ENCODE results near the gene ERAP2. TPM values are rescaled to one million over a fixed set of nuclear protein-coding genes. Genes with fewer than 3 reads are reported as not detected.
"Not testable (repeated sequence)": the region's sequence is repeated elsewhere in the genome, so short reads cannot be mapped to it uniquely, and the experiment has no call there.

Gene ERAP2
- 48.9 and 51.3 TPM in 2 replicates for total RNA-seq

DNA sequence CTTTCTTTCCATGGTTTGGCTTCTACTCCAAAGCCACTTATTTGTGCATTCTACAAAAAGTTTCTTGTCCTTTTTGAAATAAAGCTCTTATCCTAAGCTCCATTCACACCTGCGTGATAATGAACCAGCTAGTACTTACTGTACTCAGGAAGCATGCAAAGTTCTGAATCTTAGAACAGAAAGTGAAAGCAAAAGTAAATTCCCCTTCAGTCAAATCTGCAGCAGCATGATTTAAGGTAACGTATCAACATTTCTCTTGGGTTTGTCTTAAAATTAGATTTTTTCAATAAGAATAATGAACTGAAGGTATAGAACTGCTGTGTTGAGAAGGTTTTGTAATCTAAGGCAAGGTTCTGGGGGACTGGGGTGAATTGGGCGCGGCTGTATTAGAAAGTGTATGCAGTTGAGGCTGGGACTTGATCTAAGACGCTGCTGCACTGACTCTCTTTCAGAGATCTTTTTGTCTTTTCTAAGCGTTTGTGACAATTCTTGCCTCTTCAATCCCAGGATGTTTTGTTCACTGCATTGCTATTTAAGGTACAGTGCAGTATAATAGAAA lies at the start of gene ERAP2:
TSS of gene ERAP2 (plus strand) at position 209 of the 559 bp plus-strand sequence. CDS start 3,186 bp downstream, outside the sequence.
- H3K27me3 Mint-ChIP-seq: no peaks in the 10 kb centered on the region
- DNase-seq: peak; percentile 77
- no peaks in the 10 kb centered on the region for H3K9me3 Mint-ChIP-seq
- peaks cover 62% of the 10 kb centered on the region for H3K4me1 Mint-ChIP-seq
- peak within 1 kb of the TSS; percentile 98 for H3K27ac Mint-ChIP-seq
- peak within 1 kb of the TSS; percentile 96 for H3K4me3 Mint-ChIP-seq
- intact Hi-C loops (cut with micrococcal nuclease): loop anchor here (1.0 to 5.0 kb wide), 5 partner anchors 10 to 214 kb away; partner anchors contain the start of gene CAST
- H3K36me3 Mint-ChIP-seq (ENCODE audit: low read depth): peaks cover 20% of the 10 kb centered on the region

DNA sequence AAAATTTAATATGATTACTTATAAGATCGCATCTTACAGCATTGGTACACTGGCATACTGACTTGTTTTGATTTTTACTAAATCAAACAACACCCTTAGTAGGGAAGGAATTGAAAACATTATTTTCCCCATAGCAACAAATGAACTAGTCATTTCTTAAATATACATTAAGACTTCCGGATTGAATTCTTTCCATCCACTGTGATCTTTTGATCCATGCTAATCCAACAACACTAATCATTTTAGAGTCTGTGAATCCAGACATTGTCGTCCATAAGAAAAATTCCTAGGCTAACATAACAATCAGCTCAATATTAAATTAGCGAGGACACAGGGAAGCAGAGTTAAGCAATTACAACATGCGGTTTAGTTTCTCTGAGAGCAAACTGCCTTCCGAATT lies 47.0 kb upstream of the ERAP2 start:
- H3K4me1 Mint-ChIP-seq: no peaks in the 10 kb centered on the region
- no peak for DNase-seq
- intact Hi-C loops (cut with micrococcal nuclease): no loop called here
- peaks cover 15% of the 10 kb centered on the region for H3K27me3 Mint-ChIP-seq
- H3K36me3 Mint-ChIP-seq (ENCODE audit: low read depth): no peaks in the 10 kb centered on the region
- no peaks in the 10 kb centered on the region for H3K9me3 Mint-ChIP-seq
- no peak overlapping the region for H3K27ac Mint-ChIP-seq
- H3K4me3 Mint-ChIP-seq: no peak overlapping the region

DNA sequence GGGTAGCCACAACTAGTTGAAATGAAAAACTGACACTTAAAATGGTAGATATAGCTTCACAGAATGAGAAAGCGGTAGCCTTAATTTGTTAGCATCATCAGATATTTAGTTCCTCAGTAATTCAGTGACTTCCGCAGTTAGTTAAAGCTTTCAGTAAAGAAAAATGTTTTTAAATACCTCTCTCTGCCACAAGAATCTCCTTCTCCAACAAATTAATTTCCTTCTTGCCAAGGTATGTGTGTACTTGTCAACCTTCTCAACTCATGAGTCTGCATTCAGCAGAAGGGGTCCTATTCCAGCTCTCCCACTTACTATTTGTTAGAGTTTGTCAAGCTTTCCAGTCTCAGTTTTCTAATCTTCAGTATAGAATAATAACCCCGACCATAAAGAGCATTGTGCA lies 42.3 kb upstream of the ERAP2 start:
- H3K27me3 Mint-ChIP-seq: peaks cover 6% of the 10 kb centered on the region
- intact Hi-C loops (cut with micrococcal nuclease): no loop called here
- no peak overlapping the region for H3K27ac Mint-ChIP-seq
- H3K4me3 Mint-ChIP-seq: no peak overlapping the region
- peaks cover 4% of the 10 kb centered on the region for H3K4me1 Mint-ChIP-seq
- H3K9me3 Mint-ChIP-seq: no peaks in the 10 kb centered on the region
- H3K36me3 Mint-ChIP-seq (ENCODE audit: low read depth): no peaks in the 10 kb centered on the region
- no peak for DNase-seq

DNA sequence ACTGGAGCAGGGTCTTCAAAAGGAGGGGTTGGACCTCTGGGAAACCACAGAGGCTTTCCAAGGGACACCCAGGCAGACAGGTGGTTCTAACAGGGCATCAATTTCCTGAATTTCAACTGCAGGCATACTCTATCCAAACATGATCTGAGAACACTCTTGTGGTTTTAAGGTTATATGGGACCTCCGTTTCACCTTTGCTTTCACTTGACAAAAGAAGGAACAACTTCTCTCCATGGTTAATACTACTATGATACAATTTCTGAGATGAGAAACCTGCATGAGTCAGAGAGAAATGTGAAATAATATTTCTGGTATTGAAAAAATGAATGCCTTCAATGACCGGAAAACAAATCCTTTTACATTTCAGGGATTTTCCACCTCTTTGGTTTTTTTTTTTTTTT lies 40.5 kb upstream of the ERAP2 start:
- H3K27ac Mint-ChIP-seq: no peak overlapping the region
- H3K36me3 Mint-ChIP-seq (ENCODE audit: low read depth): no peaks in the 10 kb centered on the region
- no peak for DNase-seq
- intact Hi-C loops (cut with micrococcal nuclease): no loop called here
- no peak overlapping the region for H3K4me3 Mint-ChIP-seq
- peaks cover 6% of the 10 kb centered on the region for H3K27me3 Mint-ChIP-seq
- peaks cover 5% of the 10 kb centered on the region for H3K4me1 Mint-ChIP-seq
- no peaks in the 10 kb centered on the region for H3K9me3 Mint-ChIP-seq

GRCh38 chr5:96836817-96837216 lies 39.5 kb upstream of the ERAP2 start:
- no peaks in the 10 kb centered on the region for H3K9me3 Mint-ChIP-seq
- H3K27me3 Mint-ChIP-seq: peaks cover 6% of the 10 kb centered on the region
- no peaks in the 10 kb centered on the region for H3K36me3 Mint-ChIP-seq (ENCODE audit: low read depth)
- peaks cover 5% of the 10 kb centered on the region for H3K4me1 Mint-ChIP-seq
- no peak overlapping the region for H3K4me3 Mint-ChIP-seq
- intact Hi-C loops (cut with micrococcal nuclease): no loop called here
- no peak for DNase-seq
- no peak overlapping the region for H3K27ac Mint-ChIP-seq

GRCh38 chr5:96837303-96837702 lies 39.0 kb upstream of the ERAP2 start:
- Mint-ChIP-seq H3K27ac (no peak overlapping the region), H3K4me3 (no peak overlapping the region)
- DNase-seq: no peak

DNA sequence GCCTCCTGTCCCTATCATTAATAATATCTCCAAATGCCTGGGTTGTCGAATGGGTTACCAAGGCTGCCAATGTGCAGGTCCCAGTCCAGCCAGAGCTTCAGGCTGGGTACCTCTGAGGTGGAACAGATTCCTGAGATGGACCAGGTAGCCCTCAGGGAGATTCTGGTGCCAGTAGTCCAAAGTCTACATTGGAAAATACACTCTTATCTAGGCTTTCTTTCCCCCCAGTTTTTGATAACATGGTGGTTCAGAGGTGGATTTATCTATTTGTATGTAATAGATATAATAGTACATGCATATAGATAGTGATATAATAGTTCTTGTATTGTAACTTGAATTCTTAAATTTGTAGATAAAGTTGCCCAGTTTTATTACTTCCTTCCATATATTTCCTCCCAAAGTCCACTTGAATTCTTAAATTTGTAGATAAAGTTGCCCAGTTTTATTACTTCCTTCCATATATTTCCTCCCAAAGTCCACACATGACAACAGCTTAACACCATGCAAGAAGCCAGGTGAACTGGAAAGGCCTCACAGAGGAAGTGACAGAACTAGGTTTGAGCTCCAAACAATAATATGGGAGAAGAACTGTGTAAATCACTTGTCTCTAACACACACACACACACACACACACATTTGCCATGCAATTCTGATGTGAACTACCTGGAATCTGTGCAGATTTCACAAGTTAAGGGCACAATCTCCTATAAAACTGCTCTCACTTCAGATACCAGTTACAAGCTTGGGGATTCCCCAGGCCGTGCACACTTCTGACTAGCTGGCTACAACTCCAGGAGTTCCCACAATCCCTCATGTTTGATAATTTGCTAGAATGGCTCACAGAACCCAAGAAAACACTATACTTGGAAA lies 37.9 kb upstream of the ERAP2 start:
- H3K4me3 Mint-ChIP-seq: no peak overlapping the region
- H3K27ac Mint-ChIP-seq: no peak overlapping the region
- no peak for DNase-seq
- H3K9me3 Mint-ChIP-seq: peaks cover 5% of the 10 kb centered on the region
- peaks cover 10% of the 10 kb centered on the region for H3K4me1 Mint-ChIP-seq
- intact Hi-C loops (cut with micrococcal nuclease): no loop called here
- peaks cover 6% of the 10 kb centered on the region for H3K27me3 Mint-ChIP-seq
- no peaks in the 10 kb centered on the region for H3K36me3 Mint-ChIP-seq (ENCODE audit: low read depth)

More at GRCh38 chr5:96837303-96837702, 39.0 kb upstream of the ERAP2 start:
- Mint-ChIP-seq H3K9me3 (no peaks in the 10 kb centered on the region), H3K4me1 (peaks cover 7% of the 10 kb centered on the region), H3K36me3 (ENCODE audit: low read depth) (no peaks in the 10 kb centered on the region), H3K27me3 (peaks cover 6% of the 10 kb centered on the region)
- intact Hi-C loops (cut with micrococcal nuclease): no loop called here

- H3K9me3 Mint-ChIP-seq: peaks cover 5% of the 10 kb centered on the region
- no peak overlapping the region for H3K4me3 Mint-ChIP-seq
- no peak overlapping the region for H3K27ac Mint-ChIP-seq
- DNase-seq: no peak
- peaks cover 4% of the 10 kb centered on the region for H3K27me3 Mint-ChIP-seq
- peaks cover 15% of the 10 kb centered on the region for H3K4me1 Mint-ChIP-seq
- H3K36me3 Mint-ChIP-seq (ENCODE audit: low read depth): no peaks in the 10 kb centered on the region
- intact Hi-C loops (cut with micrococcal nuclease): no loop called here
Observed at GRCh38 chr5:96839071-96839592, 37.2 kb upstream of the ERAP2 start.

DNA sequence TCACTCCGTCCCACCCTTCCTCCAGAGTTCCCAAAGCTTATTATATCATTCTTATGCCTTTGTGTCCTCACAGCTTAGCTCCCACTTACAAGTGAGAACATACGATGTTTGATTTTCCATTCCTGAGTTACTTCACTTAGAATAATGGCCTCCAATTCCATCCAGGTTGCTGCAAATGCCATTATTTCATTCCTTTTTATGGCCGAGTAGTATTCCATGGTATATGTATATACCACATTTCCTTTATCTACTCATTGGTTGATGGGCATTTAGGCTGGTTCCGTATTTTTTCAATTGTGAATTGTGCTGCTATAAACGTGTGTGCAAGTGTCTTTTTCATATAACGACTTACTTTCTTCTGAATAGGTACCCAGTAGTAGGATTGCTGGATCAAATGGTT lies 34.4 kb upstream of the ERAP2 start:
- DNase-seq; H3K27ac Mint-ChIP-seq; H3K9me3 Mint-ChIP-seq; H3K4me3 Mint-ChIP-seq; H3K36me3 Mint-ChIP-seq (ENCODE audit: low read depth); H3K27me3 Mint-ChIP-seq; intact Hi-C loops (cut with micrococcal nuclease): not testable (repeated sequence)
- H3K4me1 Mint-ChIP-seq: peaks cover 11% of the 10 kb centered on the region

DNA sequence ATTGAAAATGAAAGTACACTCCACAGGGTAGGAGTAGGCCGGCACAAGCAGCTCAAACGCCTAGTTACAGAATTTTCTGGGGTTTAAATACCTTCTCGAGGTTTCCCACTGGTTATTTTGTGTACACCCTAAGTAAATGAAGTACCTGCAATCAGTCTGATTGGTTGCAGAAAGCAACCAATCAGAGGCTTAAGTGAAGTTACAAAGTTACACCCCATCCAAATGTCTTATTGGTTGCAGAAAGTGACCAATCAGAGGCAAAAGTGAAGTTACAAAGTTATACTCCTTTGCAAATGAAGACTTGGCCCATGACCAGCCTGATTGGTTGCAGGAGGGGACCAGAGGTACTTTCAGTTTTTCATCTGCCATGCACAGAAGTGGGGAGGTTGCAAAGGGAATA lies 33.2 kb upstream of the ERAP2 start:
- Mint-ChIP-seq H3K36me3 (ENCODE audit: low read depth) (no peaks in the 10 kb centered on the region), H3K4me3 (no peak overlapping the region), H3K4me1 (peaks cover 11% of the 10 kb centered on the region), H3K27ac (no peak overlapping the region), H3K27me3 (peaks cover 7% of the 10 kb centered on the region), H3K9me3 (peaks cover 5% of the 10 kb centered on the region)
- intact Hi-C loops (cut with micrococcal nuclease): no loop called here
- no peak for DNase-seq

GRCh38 chr5:96844481-96844990 lies 31.8 kb upstream of the ERAP2 start:
- H3K9me3 Mint-ChIP-seq: peaks cover 11% of the 10 kb centered on the region

GRCh38 chr5:96851312-96852062 lies 24.8 kb upstream of the ERAP2 start:
- H3K36me3 Mint-ChIP-seq (ENCODE audit: low read depth): no peaks in the 10 kb centered on the region
- H3K4me3 Mint-ChIP-seq: no peak overlapping the region
- no peak for DNase-seq
- H3K27ac Mint-ChIP-seq: no peak overlapping the region
- H3K27me3 Mint-ChIP-seq: peaks cover 31% of the 10 kb centered on the region
- intact Hi-C loops (cut with micrococcal nuclease): no loop called here
- H3K4me1 Mint-ChIP-seq: no peaks in the 10 kb centered on the region
- peaks cover 6% of the 10 kb centered on the region for H3K9me3 Mint-ChIP-seq

More at GRCh38 chr5:96844481-96844990, 31.8 kb upstream of the ERAP2 start:
- H3K36me3 Mint-ChIP-seq (ENCODE audit: low read depth): no peaks in the 10 kb centered on the region
- DNase-seq: no peak
- no peak overlapping the region for H3K4me3 Mint-ChIP-seq
- peaks cover 20% of the 10 kb centered on the region for H3K27me3 Mint-ChIP-seq
- no peak overlapping the region for H3K27ac Mint-ChIP-seq
- peaks cover 11% of the 10 kb centered on the region for H3K4me1 Mint-ChIP-seq
- intact Hi-C loops (cut with micrococcal nuclease): no loop called here

DNA sequence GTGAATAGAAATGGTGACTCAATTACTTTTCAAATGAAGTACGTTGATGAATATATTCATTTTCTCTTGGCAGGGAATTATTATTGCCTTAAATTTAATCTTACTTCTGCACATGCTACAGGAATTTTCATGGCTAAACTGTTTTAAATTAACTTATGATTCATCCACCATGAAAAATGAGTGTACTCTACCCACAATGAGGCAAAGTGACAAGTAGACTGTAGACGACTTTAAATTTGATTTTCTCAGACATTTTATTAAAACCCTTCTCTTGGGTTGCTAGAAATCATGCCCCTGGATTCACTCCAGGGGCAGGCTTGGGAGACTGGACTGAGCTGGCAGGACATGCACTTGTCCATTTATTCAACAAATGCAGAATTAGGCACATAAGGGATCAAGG lies 23.5 kb upstream of the ERAP2 start:
- Mint-ChIP-seq H3K4me3 (no peak overlapping the region), H3K36me3 (ENCODE audit: low read depth) (no peaks in the 10 kb centered on the region), H3K9me3 (peaks cover 6% of the 10 kb centered on the region), H3K27me3 (peaks cover 24% of the 10 kb centered on the region), H3K4me1 (no peaks in the 10 kb centered on the region), H3K27ac (no peak overlapping the region)
- no peak for DNase-seq
- intact Hi-C loops (cut with micrococcal nuclease): no loop called here

Data from activated CD4-positive, alpha-beta T cell treated with anti-CD3 and anti-CD28 coated beads, Interleukin-2, amount 10 ng/mL, durations not matched to agents 24 days and 14 days (primary cell).